GM12878 (cell line): Measurements from ENCODE around the gene PDE7B.

Experiments used
- E2F4 ChIP-seq: IDR thresholded peaks from 2 replicates; pipeline ENCODE4 v1.6.1; 2012; ENCODE audit warnings: low read depth, low read length, improper control_type of control experiment
- EZH2 ChIP-seq: IDR thresholded peaks from 2 replicates; pipeline ENCODE4 v1.6.1; 2012; ENCODE audit warnings: low read depth, mild to moderate bottlenecking, control low read depth, inconsistent platforms, low read length, borderline replicate concordance; ENCODE audit not compliant: control insufficient read depth
- POLR2A ChIP-seq: IDR thresholded peaks from 2 replicates; pipeline ENCODE4 v1.6.1; 2011; ENCODE audit warnings: low read depth, mild to moderate bottlenecking, low read length
- POLR2AphosphoS5 ChIP-seq: IDR thresholded peaks from 2 replicates; pipeline ENCODE4 v1.6.1; 2011; ENCODE audit warnings: mild to moderate bottlenecking, low read length, inconsistent platforms
- YBX1 ChIP-seq: fragments of 450-650 bp; IDR thresholded peaks from 2 replicates; pipeline ENCODE4 v1.6.1; 2016; ENCODE audit warnings: antibody characterized with exemption
- TF ChIP-seq, protein P1 (sequence below), 3 experiments: IDR thresholded peaks in 2 of 3; conservative IDR thresholded peaks in 1 of 3; 2 replicates each; pipeline ENCODE4 v1.5.1; 2011; ENCODE audit warnings: low read depth in 3 of 3, low read length in 3 of 3, mild to moderate bottlenecking in 3 of 3, control low read depth in 2 of 3, moderate library complexity in 2 of 3, inconsistent platforms in 1 of 3, mixed read lengths in 1 of 3; ENCODE audit not compliant: control insufficient read depth in 2 of 3, insufficient read depth in 1 of 3; ENCODE audit errors: extremely low read depth in 1 of 3
- TF ChIP-seq, protein P2 (sequence below): IDR thresholded peaks from 2 replicates; pipeline ENCODE4 v1.6.1; 2012; ENCODE audit warnings: mild to moderate bottlenecking, low read depth, low read length

DNA sequence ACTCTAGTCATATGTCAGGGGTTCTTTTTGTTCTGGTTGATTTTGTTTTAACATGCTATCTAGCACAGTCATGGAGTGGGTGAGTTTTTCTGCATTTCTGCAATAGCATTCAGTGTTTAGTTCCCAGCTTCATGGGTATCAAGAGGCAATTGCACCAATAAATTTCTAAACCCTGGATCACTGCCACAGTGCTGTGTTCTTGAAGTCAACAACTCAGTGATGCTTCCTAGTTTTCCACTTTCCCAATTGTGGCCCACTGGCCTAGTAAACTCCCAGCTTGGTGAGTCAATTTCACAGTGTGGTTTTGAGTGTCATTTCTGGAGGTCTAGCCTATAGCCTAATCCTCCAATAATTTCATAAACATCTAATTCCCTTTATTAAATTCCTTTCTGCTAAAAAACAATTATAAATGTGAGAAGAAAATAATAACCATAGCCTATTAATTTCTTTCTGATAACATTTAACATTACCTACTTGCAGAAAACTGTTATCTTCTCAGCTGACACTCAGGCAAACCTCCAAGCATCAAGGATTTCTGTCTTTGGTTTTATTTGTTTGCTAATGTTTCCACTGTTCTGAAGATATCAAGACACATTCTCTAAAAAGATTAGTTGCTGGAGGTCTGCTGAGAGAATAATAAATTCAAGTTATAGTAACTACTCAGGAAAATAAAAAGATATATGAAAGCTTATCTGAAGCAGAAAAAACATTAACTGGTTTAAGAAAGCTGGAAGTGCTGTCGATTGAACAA lies 89.9 kb downstream of the PDE7B start:
- TF ChIP-seq POLR2A (no peak), POLR2AphosphoS5 (no peak), EZH2 (no peak), E2F4 (no peak), YBX1 (no peak)
- TF ChIP-seq, protein P1, sequence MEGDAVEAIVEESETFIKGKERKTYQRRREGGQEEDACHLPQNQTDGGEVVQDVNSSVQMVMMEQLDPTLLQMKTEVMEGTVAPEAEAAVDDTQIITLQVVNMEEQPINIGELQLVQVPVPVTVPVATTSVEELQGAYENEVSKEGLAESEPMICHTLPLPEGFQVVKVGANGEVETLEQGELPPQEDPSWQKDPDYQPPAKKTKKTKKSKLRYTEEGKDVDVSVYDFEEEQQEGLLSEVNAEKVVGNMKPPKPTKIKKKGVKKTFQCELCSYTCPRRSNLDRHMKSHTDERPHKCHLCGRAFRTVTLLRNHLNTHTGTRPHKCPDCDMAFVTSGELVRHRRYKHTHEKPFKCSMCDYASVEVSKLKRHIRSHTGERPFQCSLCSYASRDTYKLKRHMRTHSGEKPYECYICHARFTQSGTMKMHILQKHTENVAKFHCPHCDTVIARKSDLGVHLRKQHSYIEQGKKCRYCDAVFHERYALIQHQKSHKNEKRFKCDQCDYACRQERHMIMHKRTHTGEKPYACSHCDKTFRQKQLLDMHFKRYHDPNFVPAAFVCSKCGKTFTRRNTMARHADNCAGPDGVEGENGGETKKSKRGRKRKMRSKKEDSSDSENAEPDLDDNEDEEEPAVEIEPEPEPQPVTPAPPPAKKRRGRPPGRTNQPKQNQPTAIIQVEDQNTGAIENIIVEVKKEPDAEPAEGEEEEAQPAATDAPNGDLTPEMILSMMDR (IDR thresholded peaks at IDR 0.05 in 2 of 3, conservative IDR thresholded peaks at IDR 0.05 in 1 of 3; ENCODE audit: control insufficient read depth in 2 of 3, extremely low read depth in 1 of 3, insufficient read depth in 1 of 3, low read depth in 3 of 3, low read length in 3 of 3) = no peak
- TF ChIP-seq, protein P2, sequence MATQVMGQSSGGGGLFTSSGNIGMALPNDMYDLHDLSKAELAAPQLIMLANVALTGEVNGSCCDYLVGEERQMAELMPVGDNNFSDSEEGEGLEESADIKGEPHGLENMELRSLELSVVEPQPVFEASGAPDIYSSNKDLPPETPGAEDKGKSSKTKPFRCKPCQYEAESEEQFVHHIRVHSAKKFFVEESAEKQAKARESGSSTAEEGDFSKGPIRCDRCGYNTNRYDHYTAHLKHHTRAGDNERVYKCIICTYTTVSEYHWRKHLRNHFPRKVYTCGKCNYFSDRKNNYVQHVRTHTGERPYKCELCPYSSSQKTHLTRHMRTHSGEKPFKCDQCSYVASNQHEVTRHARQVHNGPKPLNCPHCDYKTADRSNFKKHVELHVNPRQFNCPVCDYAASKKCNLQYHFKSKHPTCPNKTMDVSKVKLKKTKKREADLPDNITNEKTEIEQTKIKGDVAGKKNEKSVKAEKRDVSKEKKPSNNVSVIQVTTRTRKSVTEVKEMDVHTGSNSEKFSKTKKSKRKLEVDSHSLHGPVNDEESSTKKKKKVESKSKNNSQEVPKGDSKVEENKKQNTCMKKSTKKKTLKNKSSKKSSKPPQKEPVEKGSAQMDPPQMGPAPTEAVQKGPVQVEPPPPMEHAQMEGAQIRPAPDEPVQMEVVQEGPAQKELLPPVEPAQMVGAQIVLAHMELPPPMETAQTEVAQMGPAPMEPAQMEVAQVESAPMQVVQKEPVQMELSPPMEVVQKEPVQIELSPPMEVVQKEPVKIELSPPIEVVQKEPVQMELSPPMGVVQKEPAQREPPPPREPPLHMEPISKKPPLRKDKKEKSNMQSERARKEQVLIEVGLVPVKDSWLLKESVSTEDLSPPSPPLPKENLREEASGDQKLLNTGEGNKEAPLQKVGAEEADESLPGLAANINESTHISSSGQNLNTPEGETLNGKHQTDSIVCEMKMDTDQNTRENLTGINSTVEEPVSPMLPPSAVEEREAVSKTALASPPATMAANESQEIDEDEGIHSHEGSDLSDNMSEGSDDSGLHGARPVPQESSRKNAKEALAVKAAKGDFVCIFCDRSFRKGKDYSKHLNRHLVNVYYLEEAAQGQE = no peak
